22Rv1 (cell line): Measurements from ENCODE around the gene SCAMP2.
A peak's percentile ranks its signal among the peaks of the same experiment; 100 is the strongest.

Experiments used
- CTCF ChIP-seq: fragments of 450-650 bp; IDR thresholded peaks from 2 replicates; pipeline ENCODE4 v1.5.1; 2017; ENCODE audit warnings: mild to moderate bottlenecking
- ZFX ChIP-seq: fragments of 450-650 bp; IDR thresholded peaks from 2 replicates; pipeline ENCODE4 v1.6.1; 2017; ENCODE audit warnings: antibody characterized with exemption, borderline replicate concordance

- peak; percentile 28; the same call in 1 of the 2 replicates for TF ChIP-seq CTCF
- TF ChIP-seq ZFX: no peak
Observed at GRCh38 chr15:74808840-74809229, 64.3 kb downstream of the SCAMP2 start.
